Measurements from ENCODE around the gene PDZRN3. TPM values are rescaled to one million over a fixed set of nuclear protein-coding genes. Genes with fewer than 3 reads are reported as not detected.

The PDZRN3 gene
- total and polyA plus RNA-seq, 2 donors (not counting 1 experiment from before 2014, with no cell fraction given) = 14.6 to 56.3 TPM

- H3K4me2 ChIP-seq (ENCODE audit: extremely low read depth, insufficient read depth, low read length) = no peak overlapping the region
- no peaks in the 10 kb centered on the region for H3K79me2 ChIP-seq (ENCODE audit: control insufficient read depth, insufficient read depth, low read length)
- no peaks in the 10 kb centered on the region for H4K20me1 ChIP-seq (ENCODE audit: control insufficient read depth, extremely low read depth, insufficient read depth, low read length)
- no peaks in the 10 kb centered on the region for H3K9me3 ChIP-seq (ENCODE audit: control insufficient read depth, insufficient read depth, low read depth, low read length)
- H2AFZ ChIP-seq (ENCODE audit: low read length) = no peak overlapping the region
- TF ChIP-seq CTCF (conservative IDR thresholded peaks at IDR 0.05 in 1 of 2, IDR thresholded peaks at IDR 0.05 in 1 of 2; ENCODE audit: low read depth in 1 of 2, low read length in 2 of 2) (no peak), EZH2 (IDR thresholded peaks at IDR 0.05; ENCODE audit: low read length, missing control alignments) (no peak)
- no peak for DNase-seq (ENCODE audit: low read depth in 2 of 2)
- H3K4me1 ChIP-seq (ENCODE audit: control insufficient read depth, extremely low read depth, insufficient read depth, low read length) = no peaks in the 10 kb centered on the region
- no peak overlapping the region for H3K4me3 ChIP-seq (replicated peaks in 1 of 4; ENCODE audit: control extremely low read depth in 1 of 4, insufficient read depth in 1 of 4, low read depth in 3 of 4, low read length in 4 of 4)
- H3K27ac ChIP-seq (ENCODE audit: insufficient read depth, low read length) = no peak overlapping the region
- H3K36me3 ChIP-seq (ENCODE audit: control insufficient read depth, insufficient read depth, low read length) = no peaks in the 10 kb centered on the region
- H3K9ac ChIP-seq (ENCODE audit: insufficient read depth, low read length) = no peak overlapping the region
- H3K27me3 ChIP-seq (ENCODE audit: control insufficient read depth, insufficient read depth, low read length) = no peaks in the 10 kb centered on the region
Measured at GRCh38 chr3:73484656-73485248, 140.0 kb downstream of the PDZRN3 start.

- TF ChIP-seq EZH2 (IDR thresholded peaks at IDR 0.05; ENCODE audit: low read length, missing control alignments) (no peak), CTCF (conservative IDR thresholded peaks at IDR 0.05 in 1 of 2, IDR thresholded peaks at IDR 0.05 in 1 of 2; ENCODE audit: low read depth in 1 of 2, low read length in 2 of 2) (no peak)
- Histone ChIP-seq H4K20me1 (ENCODE audit: control insufficient read depth, extremely low read depth, insufficient read depth, low read length) (no peaks in the 10 kb centered on the region), H3K4me2 (ENCODE audit: extremely low read depth, insufficient read depth, low read length) (no peak overlapping the region), H3K79me2 (ENCODE audit: control insufficient read depth, insufficient read depth, low read length) (no peaks in the 10 kb centered on the region), H3K4me3 (replicated peaks in 1 of 4; ENCODE audit: control extremely low read depth in 1 of 4, insufficient read depth in 1 of 4, low read depth in 3 of 4, low read length in 4 of 4) (no peak overlapping the region), H3K36me3 (ENCODE audit: control insufficient read depth, insufficient read depth, low read length) (no peaks in the 10 kb centered on the region), H3K9ac (ENCODE audit: insufficient read depth, low read length) (no peak overlapping the region), H3K27ac (ENCODE audit: insufficient read depth, low read length) (no peak overlapping the region), H3K9me3 (ENCODE audit: control insufficient read depth, insufficient read depth, low read depth, low read length) (no peaks in the 10 kb centered on the region), H3K4me1 (ENCODE audit: control insufficient read depth, extremely low read depth, insufficient read depth, low read length) (no peaks in the 10 kb centered on the region), H3K27me3 (ENCODE audit: control insufficient read depth, insufficient read depth, low read length) (no peaks in the 10 kb centered on the region), H2AFZ (ENCODE audit: low read length) (no peak overlapping the region)
- no peak for DNase-seq (ENCODE audit: low read depth in 2 of 2)
Measured at GRCh38 chr3:73481888-73482287, 142.9 kb downstream of the PDZRN3 start.

- Histone ChIP-seq H3K79me2 (ENCODE audit: control insufficient read depth, insufficient read depth, low read length) (no peaks in the 10 kb centered on the region), H4K20me1 (ENCODE audit: control insufficient read depth, extremely low read depth, insufficient read depth, low read length) (peaks cover 1% of the 10 kb centered on the region)
Measured at GRCh38 chr3:73480187-73480672, 144.5 kb downstream of the PDZRN3 start.

More at GRCh38 chr3:73480187-73480672, 144.5 kb downstream of the PDZRN3 start:
- Histone ChIP-seq H2AFZ (ENCODE audit: low read length) (no peak overlapping the region), H3K9ac (ENCODE audit: insufficient read depth, low read length) (no peak overlapping the region), H3K36me3 (ENCODE audit: control insufficient read depth, insufficient read depth, low read length) (no peaks in the 10 kb centered on the region), H3K27me3 (ENCODE audit: control insufficient read depth, insufficient read depth, low read length) (no peaks in the 10 kb centered on the region), H3K9me3 (ENCODE audit: control insufficient read depth, insufficient read depth, low read depth, low read length) (no peaks in the 10 kb centered on the region), H3K27ac (ENCODE audit: insufficient read depth, low read length) (no peak overlapping the region), H3K4me3 (replicated peaks in 1 of 4; ENCODE audit: control extremely low read depth in 1 of 4, insufficient read depth in 1 of 4, low read depth in 3 of 4, low read length in 4 of 4) (no peak overlapping the region), H3K4me2 (ENCODE audit: extremely low read depth, insufficient read depth, low read length) (no peak overlapping the region), H3K4me1 (ENCODE audit: control insufficient read depth, extremely low read depth, insufficient read depth, low read length) (no peaks in the 10 kb centered on the region)
- peak in 1 of 2 donors; percentile 64 for DNase-seq (ENCODE audit: low read depth in 2 of 2)
- TF ChIP-seq CTCF (conservative IDR thresholded peaks at IDR 0.05 in 1 of 2, IDR thresholded peaks at IDR 0.05 in 1 of 2; ENCODE audit: low read depth in 1 of 2, low read length in 2 of 2) (no peak), EZH2 (IDR thresholded peaks at IDR 0.05; ENCODE audit: low read length, missing control alignments) (no peak)

All from fibroblast of lung (primary cell).